Skeletal muscle cell (primary cell): Measurements from ENCODE around the gene HNRNPU.
"Not testable (repeated sequence)": the region's sequence is repeated elsewhere in the genome, so short reads cannot be mapped to it uniquely, and the experiment has no call there.

Experiments
- DNase-seq: peaks from one replicate; pipeline ENCODE4 v3.0.0-alpha.2; 2010; ENCODE audit warnings: low read depth
- H3K4me3 ChIP-seq: 2 replicates; pipeline ENCODE4 v1.5.1; 2011; ENCODE audit warnings: low read depth, mild to moderate bottlenecking, control low read depth, low read length, moderate library complexity

The HNRNPU gene

DNA sequence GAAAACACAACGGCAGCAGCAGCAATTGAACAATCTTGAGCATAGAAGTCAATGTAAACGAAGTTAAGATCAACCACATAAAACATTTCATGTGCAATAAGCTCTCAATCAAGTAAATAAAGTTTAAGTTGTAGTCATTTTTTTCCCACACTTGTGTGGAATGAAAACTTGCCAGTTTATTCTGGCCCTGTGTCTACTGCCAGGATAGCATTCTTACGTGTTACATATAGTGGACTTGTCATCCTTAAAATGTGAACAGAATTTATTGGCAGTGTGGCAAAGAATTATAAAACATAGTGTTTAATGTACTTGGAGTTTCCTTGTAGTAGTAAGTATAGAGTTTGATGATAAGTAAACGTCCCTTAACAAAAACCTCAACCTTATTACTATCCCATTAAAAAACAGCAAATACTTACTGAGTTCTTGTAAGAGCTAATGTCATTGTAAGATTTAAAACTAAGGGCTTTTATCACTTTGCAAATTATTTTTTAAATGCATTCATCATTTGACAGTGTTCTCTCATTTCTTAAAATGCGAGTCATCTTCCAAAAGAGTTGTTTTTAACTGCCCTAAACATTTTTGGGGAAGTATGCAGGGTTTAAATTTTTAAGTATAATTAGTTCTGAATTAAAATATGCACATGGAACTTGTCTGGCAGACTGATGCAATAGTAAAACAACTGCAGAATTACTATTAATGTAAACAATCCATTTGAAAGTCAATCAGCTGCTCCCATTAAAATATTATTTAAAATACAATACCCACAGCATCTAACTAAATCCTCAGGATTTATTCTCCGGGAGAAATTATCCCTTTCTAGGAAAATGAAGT lies 21.0 kb downstream of the HNRNPU start:
- no peak overlapping the region for H3K4me3 ChIP-seq
- no peak for DNase-seq

- no peak for DNase-seq
- no peak overlapping the region for H3K4me3 ChIP-seq
These were observed 22.9 kb downstream of the HNRNPU start for GRCh38 chr1:244841273-244841927.

DNA sequence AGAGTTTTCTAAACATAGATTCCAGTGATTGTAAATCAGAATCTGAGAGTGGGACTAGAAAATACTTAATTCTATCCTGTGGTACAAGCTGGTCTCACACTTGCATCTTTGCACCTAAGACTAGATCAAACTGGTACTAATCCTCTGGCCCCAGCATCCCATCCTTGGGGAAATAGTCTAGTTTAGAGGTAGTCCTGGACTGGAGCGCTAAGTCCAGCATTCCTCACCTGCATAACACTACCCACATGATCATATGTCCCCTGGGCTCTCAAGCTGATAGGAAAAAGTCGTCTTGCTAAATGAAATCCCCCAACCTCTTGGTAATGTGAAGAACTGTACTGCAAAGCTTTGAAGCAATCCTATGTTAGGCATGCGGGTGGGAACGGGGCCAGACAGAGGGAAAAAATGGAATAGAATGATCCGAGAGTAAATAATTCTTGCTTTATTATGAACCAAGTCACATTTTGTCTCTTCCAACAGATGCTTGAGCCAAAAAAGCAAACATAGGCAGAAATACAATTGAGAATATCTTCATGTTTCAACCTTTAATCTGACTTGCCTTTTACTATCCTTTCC lies 24.0 kb downstream of the HNRNPU start:
- no peak overlapping the region for H3K4me3 ChIP-seq
- no peak for DNase-seq

DNA sequence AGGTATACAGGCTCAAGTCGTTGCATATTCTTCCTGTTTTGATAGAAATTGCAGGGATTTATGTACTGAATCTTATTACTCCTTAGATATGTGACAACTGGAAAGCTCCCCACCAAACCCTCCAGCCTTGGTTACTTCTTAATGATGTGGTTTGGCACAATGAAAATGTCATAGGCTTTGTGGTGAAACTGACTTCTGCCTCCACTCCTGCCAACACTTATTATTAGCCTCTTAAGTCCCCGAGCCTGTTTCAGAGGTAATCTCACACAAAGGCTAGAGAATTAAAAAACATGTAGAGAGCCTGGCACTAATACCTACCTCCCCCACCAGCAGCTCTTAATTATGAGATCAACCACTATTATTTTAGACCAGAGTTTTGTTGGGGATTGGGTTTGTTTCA lies 24.7 kb downstream of the HNRNPU start:
- H3K4me3 ChIP-seq = no peak overlapping the region
- no peak for DNase-seq

DNA sequence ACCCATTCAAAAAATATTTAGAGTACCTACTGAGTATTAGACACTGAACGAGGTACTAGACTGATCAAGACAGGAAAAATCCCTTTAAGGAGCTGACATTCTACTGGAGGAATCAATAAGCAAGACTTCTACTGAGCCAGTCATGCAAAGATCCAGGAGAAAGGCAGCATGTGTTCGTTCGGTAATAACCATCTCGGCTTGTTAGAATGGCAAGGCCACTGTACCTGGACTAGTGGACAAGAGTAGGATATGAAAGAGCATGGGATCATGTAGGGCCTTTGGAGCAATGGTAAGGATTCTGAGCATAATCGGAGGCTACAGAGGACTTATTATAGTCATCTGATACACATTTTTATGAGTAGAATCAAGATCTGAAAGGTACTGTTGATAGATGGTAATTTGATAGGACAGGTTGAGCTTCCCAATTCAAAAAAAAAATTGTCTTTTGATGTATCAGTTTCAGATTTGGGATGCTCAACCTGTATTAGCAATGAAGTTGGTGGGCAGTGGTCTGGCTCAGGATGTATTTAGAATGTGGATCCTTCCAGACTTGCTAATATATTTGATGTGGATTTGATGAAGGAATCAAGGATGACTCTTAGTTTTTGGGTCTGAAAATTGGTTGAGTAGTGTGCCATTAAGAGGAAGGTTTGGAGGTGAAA lies 26.6 kb downstream of the HNRNPU start:
- H3K4me3 ChIP-seq = peak overlapping the region; percentile 69
- DNase-seq = no peak

- peak overlapping the region; percentile 69 for H3K4me3 ChIP-seq
- no peak for DNase-seq
These were observed 27.8 kb downstream of the HNRNPU start for GRCh38 chr1:244836584-244836983.

DNA sequence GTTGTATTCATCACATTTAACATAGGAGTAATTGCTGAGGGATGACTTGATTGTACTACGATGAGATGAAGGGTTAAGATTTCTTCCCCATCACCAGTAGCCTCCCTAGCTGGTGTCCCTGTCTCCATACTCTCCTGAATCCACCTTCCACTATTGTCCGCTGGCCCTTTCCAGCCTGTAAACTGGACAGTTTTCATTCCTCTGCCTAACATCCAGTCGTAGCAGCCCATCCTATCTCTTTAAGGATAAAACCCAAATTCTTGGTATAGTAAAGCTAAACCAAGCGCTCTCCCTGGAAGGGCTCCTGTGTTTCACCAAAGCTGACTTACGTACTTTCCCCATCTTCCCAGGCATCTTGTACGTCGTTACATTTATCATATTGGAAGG lies 28.2 kb downstream of the HNRNPU start:
- peak overlapping the region; percentile 69 for H3K4me3 ChIP-seq
- peak; percentile 11 for DNase-seq

DNA sequence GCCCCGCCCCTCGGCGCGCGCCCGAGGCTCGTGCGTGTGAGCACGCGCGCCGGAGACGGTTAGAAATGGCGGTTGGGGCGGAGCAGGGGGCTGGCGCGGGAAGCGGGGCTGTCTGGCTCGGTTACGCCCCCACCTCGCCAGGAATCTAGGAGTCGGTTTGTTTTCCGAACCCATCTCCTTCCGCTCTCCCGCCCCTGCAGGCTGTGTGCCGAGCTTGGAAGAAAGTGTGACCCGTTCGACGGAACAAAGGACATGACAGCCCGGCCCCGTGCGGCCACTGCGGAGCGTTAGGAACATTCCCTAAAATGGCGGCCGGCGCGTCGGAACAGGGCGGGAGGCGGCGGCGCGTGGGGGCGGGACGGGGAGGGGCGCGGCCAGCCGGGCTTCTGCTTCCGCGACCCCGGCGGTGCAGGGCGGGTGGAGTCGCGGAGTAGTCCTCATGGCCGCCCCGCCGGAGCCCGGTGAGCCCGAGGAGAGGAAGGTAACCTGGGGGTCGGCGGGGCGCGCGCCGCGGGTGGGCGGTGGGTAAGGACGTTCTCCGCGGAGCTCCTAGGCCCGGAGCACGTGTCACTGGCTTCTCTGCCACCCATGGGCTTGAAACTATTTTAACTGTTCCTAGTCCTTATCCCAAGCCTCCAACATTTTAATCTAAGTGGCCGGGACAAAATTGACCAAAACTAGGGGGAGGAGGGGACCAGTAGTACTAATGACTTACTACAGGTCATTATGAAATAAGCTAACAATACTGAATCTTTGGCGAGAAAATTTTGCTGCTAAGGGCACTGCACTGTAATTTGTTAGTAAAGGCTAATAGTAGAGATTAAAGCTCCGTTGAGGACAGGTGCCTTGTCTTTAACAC lies 28.8 kb downstream of the HNRNPU start, which contains the start of gene COX20:
Gene COX20, plus strand, starts transcription at position 383 of the 859 bp plus-strand sequence. Its CDS starts 57 bp downstream, at position 440.
- H3K4me3 ChIP-seq = peak within 1 kb of the TSS; percentile 69
- peak; percentile 69 for DNase-seq

DNA sequence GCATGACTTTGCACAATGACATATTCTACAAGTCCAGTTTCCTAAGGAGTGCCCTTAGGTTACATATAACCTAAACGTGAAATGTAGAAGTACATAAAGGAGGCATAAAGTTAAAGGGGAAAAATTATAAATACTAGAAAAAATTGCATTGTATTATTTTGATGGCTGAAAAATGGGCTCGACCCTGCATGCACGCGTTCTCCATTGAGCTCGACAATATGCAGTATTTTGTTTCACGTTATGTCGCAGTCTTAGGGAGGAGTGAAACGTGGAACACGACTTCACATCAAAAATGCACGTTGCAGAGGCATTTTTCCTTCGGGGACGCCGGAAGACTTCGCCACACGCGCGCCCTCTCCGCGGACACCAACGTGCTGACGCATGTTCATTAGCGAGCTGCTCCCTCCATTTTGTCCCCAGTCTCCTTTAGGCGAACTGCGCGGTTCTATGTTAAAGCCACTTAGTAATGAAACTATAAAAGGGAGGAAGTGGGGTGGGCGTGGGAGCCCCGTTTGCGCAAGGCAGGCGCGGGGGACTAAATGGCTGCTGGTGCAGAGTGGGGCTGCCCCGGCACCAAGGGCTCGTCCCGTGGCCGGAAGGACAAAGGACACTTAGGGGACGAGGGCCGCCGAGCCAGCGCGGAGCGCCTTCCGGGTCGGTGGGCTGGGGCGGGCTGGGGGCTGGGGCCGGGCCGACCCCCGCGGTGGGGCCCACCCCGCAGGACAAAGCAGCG lies 29.6 kb downstream of the HNRNPU start:
- DNase-seq = peak; percentile 85
- peak overlapping the region; percentile 69 for H3K4me3 ChIP-seq

GRCh38 chr1:244833734-244834542 lies 30.4 kb downstream of the HNRNPU start:
- H3K4me3 ChIP-seq = peak overlapping the region; percentile 69
- DNase-seq = peak; percentile 25

GRCh38 chr1:244833260-244833659 lies 31.1 kb downstream of the HNRNPU start:
- H3K4me3 ChIP-seq = peak overlapping the region; percentile 69
- not testable (repeated sequence) for DNase-seq

DNA sequence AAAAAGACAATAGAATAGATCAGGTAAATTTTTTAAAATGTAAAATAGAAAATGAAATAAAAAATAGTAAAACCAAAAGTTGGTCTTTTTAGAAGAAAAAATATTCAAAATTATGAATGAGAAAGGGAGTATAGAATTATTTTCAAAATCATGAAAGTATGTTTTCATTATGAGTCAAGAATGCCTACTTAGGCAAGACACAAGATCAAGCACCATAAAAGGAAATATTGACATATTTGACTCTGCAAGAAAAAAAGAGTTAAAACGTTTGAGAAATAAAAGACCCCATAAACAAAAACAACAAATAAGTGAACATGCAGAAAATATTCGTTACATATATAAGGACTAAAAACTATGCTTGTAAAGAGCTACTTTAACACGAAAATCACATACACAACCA lies 33.7 kb downstream of the HNRNPU start:
- no peak for DNase-seq
- H3K4me3 ChIP-seq = no peak overlapping the region

DNA sequence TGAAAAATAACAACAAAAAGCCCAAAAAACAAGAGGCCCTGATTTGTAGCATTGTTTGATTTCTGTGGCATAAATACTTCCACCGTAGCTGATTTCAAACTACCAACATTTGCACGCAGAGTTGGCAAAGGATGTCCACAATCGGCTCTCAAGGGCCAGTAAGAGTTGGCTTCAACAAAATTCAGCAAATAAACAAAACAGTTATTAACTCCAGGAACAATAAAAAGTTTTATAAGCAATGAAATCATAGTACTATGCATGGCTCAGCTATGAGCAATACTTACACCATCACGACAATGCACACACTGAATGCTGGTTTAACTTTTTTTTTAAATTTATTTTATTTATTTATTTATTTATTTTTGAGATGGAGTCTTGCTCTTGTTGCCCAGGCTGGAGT lies 37.6 kb downstream of the HNRNPU start:
- DNase-seq = no peak
- no peak overlapping the region for H3K4me3 ChIP-seq

DNA sequence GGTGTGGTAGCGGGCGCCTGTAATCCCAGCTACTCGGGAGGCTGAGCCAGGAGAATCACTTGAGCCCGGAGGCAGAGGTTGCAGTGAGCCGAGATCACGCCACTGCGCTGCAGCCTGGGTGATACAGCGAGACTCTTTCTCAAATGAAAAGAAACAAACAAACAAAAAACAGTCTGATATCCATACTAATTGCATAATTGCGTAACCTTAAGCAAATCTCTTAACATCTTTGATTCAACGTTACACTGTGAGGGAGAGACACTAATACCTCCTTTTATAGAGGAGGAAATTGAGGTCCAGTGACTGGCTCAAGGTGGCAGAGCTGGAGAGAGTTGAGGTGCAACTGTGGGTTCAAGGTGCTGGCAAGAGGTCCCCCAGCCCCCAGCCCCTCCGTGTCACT lies 41.5 kb downstream of the HNRNPU start:
- DNase-seq = no peak
- no peak overlapping the region for H3K4me3 ChIP-seq

GRCh38 chr1:244821134-244821533 lies 43.2 kb downstream of the HNRNPU start:
- DNase-seq = no peak
- H3K4me3 ChIP-seq = no peak overlapping the region

- DNase-seq = no peak
- no peak overlapping the region for H3K4me3 ChIP-seq
These were observed 44.2 kb downstream of the HNRNPU start for GRCh38 chr1:244820131-244820530.

DNA sequence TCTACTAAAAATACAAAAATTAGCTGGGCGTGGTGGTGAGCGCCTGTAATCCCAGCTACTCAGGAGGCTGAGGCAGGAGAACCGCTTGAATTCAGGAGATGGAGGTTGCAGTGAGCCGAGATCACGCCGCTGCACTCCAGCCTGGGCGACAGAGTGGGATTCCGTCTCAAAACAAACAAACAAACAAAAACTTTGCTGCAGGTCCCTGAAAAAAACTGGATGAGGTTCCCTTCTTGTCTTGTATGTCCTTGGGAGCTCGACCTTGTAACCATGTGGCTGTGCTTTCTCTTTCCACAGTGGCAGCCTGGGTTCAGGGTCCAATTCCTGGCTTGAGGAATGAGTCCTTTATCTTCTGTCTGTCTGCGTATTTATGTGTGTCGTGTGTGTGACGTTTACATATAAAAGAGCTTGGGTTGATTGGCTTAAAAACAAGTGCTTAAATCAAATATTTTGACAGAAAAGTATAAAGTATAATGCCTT lies 46.9 kb downstream of the HNRNPU start:
- DNase-seq = no peak
- no peak overlapping the region for H3K4me3 ChIP-seq
